CD14-positive monocyte (primary cell): ENCODE data around the gene CMTM2. TPM values are rescaled to one million over a fixed set of nuclear protein-coding genes. Genes with fewer than 3 reads are reported as not detected.

Experiments
- DNase-seq, 3 donors: peaks; one replicate each; pipeline ENCODE4 v3.0.0-alpha.2; 2011 to 2022
- H2AFZ ChIP-seq: 2 replicates; pipeline ENCODE4 v1.6.0; 2012; ENCODE audit warnings: mild to moderate bottlenecking, low read depth, low read length, inconsistent platforms; ENCODE audit not compliant: insufficient read depth, poor library complexity, severe bottlenecking
- H3K27ac ChIP-seq, 2 donors: 1 replicate in 1 of 2; 2 replicates in 1 of 2; pipeline ENCODE4 v1.5.1; 2012 to 2013; ENCODE audit warnings: low read length in 2 of 2, control low read depth in 1 of 2, inconsistent platforms in 1 of 2, low read depth in 1 of 2, mild to moderate bottlenecking in 1 of 2
- H3K27me3 ChIP-seq, 2 donors: one replicate each; pipeline versions ENCODE4 v1.6.0 to v1.6.1; 2011 to 2013; ENCODE audit warnings: low read length in 2 of 2; ENCODE audit not compliant: control insufficient read depth in 2 of 2, insufficient read depth in 2 of 2
- H3K36me3 ChIP-seq, 2 donors: replicated peaks in 1 of 2; 1 replicate in 1 of 2; 2 replicates in 1 of 2; pipeline versions ENCODE4 v1.5.1 to v1.6.1; 2012 to 2013; ENCODE audit warnings: low read length in 2 of 2, control low read depth in 1 of 2, inconsistent platforms in 1 of 2, mild to moderate bottlenecking in 1 of 2; ENCODE audit not compliant: insufficient read depth in 2 of 2, control insufficient read depth in 1 of 2
- H3K4me1 ChIP-seq, 2 donors: 1 replicate in 1 of 2; 2 replicates in 1 of 2; pipeline versions ENCODE4 v1.5.1 to v1.6.1; 2012 to 2013; ENCODE audit warnings: low read length in 2 of 2, control low read depth in 1 of 2, inconsistent platforms in 1 of 2, mild to moderate bottlenecking in 1 of 2, moderate library complexity in 1 of 2; ENCODE audit not compliant: insufficient read depth in 2 of 2, control insufficient read depth in 1 of 2
- H3K4me2 ChIP-seq: replicated peaks from 2 replicates; pipeline ENCODE3; 2012; ENCODE audit warnings: low read length, moderate library complexity, mild to moderate bottlenecking; ENCODE audit not compliant: poor library complexity, severe bottlenecking; ENCODE audit errors: extremely low read depth
- H3K4me3 ChIP-seq, 3 experiments: fragments of 200-600 bp in 1 of 3; sonication (generic) in 1 of 3; replicated peaks in 1 of 3; 1 replicate in 2 of 3; 2 replicates in 1 of 3; pipeline ENCODE4 v1.5.1; 2011 to 2013; ENCODE audit warnings: low read length in 3 of 3, mild to moderate bottlenecking in 3 of 3, control low read depth in 2 of 3, low read depth in 2 of 3, inconsistent platforms in 1 of 3, moderate library complexity in 1 of 3
- H3K79me2 ChIP-seq: 2 replicates; pipeline ENCODE4 v1.6.0; 2012; ENCODE audit warnings: mild to moderate bottlenecking, control low read depth, inconsistent platforms, low read length, moderate library complexity; ENCODE audit not compliant: insufficient read depth
- H3K9ac ChIP-seq: 2 replicates; pipeline ENCODE4 v1.6.0; 2017; ENCODE audit warnings: low read length, mild to moderate bottlenecking; ENCODE audit not compliant: insufficient read depth, poor library complexity, severe bottlenecking
- H3K9me3 ChIP-seq, 2 donors: replicated peaks in 1 of 2; 1 replicate in 1 of 2; 2 replicates in 1 of 2; pipeline versions ENCODE4 v1.5.1 to v1.6.1; 2012 to 2013; ENCODE audit warnings: low read length in 2 of 2, control low read depth in 1 of 2; ENCODE audit not compliant: control insufficient read depth in 1 of 2, insufficient read depth in 1 of 2
- H4K20me1 ChIP-seq: 2 replicates; pipeline ENCODE4 v1.6.0; 2012; ENCODE audit warnings: mild to moderate bottlenecking, low read length, control low read depth, moderate library complexity; ENCODE audit not compliant: insufficient read depth
- H3K27ac Mint-ChIP-seq, 7 donors: one replicate each; pipeline ENCODE4 v1.8.0; 2020; ENCODE audit warnings: mild to moderate bottlenecking in 7 of 7, mixed read lengths in 7 of 7, moderate library complexity in 6 of 7, inconsistent platforms in 2 of 7
- H3K27me3 Mint-ChIP-seq, 3 donors: one replicate each; pipeline ENCODE4 v1.8.0; 2021 to 2022; ENCODE audit warnings: low read depth in 3 of 3, mild to moderate bottlenecking in 3 of 3, mixed read lengths in 3 of 3, moderate library complexity in 3 of 3, inconsistent platforms in 1 of 3
- H3K36me3 Mint-ChIP-seq, 2 donors: one replicate each; pipeline ENCODE4 v1.8.0; 2020; ENCODE audit warnings: mixed read lengths in 2 of 2, inconsistent platforms in 1 of 2, mild to moderate bottlenecking in 1 of 2
- H3K4me1 Mint-ChIP-seq: one replicate; pipeline ENCODE4 v1.8.0; 2020; ENCODE audit warnings: mild to moderate bottlenecking, mixed read lengths
- H3K4me3 Mint-ChIP-seq, 2 donors: one replicate each; pipeline ENCODE4 v1.8.0; 2020; ENCODE audit warnings: mild to moderate bottlenecking in 2 of 2, mixed read lengths in 2 of 2, moderate library complexity in 1 of 2
- H3K9me3 Mint-ChIP-seq, 7 donors: one replicate each; pipeline ENCODE4 v1.8.0; 2020 to 2022; ENCODE audit warnings: mixed read lengths in 7 of 7, mild to moderate bottlenecking in 6 of 7, moderate library complexity in 6 of 7, inconsistent platforms in 2 of 7
- WGBS: methylation state at CpG from one replicate; pipeline ENCODE4 v1.1.5; 2013; ENCODE audit warnings: missing lambda C conversion rate; ENCODE audit not compliant: insufficient coverage; 5-methylcytosine and 5-hydroxymethylcytosine counted together
- intact Hi-C, 2 donors: fragments of 100-400 bp; cut with micrococcal nuclease; formaldehyde crosslinking; loops; one replicate each; pipeline versions ENCODE4 v1.15.0 to v1.15.1; 2023
- polyA plus RNA-seq, 3 donors: library from polyadenylated mRNA; depleted of rRNA in 1 of 3; unstranded in 2 of 3; stranded (reverse) in 1 of 3; fragments of 300-500 nt in 2 of 3; fragments of >200 nt in 1 of 3; fragmentation: Illumina TruSeq in 2 of 3; gene quantifications; 1 replicate in 2 of 3; 2 replicates in 1 of 3; pipeline ENCODE4 v1.2.3, GENCODE V29; 2012 to 2021
- TF ChIP-seq, protein P1 (sequence below): fragments of 200-600 bp; IDR thresholded peaks from one replicate; pipeline ENCODE4 v1.8.0; 2022; ENCODE audit warnings: antibody characterized with exemption, mild to moderate bottlenecking

CMTM2 gene
- polyA plus RNA-seq, 3 donors = 11.0 to 41.6 (median 39.1) TPM

DNA sequence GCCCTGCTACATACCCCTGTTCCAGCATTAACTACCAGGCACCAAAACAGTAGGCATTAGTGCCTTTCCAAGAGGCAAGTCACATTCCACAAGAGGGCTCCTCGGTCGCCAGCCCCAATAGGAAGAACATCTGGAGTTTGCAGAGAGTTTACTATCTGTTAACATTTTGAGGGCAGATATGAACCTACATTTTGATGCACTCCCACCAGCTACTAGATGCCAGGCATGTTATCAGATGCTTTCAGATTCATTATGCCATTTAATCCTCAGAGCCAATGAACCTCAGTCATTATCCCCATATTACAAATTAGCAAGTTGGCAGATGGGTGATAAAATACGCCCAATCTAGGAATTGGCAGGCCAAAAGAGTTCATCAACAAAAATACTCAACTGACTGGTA lies 4.2 kb upstream of the CMTM2 start:
- WGBS = no CpG with 5 or more reads among the region's 3 CpGs

DNA sequence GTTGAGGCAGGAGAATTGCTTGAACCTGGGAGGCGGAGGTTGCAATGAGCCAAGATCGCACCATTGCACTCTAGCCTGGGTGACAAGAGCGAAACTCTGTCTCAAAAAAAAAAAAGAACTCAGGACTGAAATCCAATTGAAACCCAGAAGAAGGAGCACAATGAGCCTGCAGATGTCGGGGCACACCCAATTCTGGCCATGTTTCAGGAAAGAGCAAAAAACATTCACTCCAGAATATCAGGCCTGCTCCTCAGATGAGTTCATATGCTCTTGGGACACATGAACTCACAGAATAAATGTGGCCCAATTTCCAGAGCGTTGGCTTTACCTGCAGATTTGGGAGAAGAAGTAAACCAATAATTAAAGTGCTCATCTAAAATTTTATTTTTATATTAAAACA lies 3.0 kb upstream of the CMTM2 start:
- H3K36me3 ChIP-seq = no peaks in the 10 kb centered on the region
- 86% methylated on average over 1 of the region's 5 CpGs for WGBS
- intact Hi-C loops = no loop called here
- no peak for DNase-seq
- H3K27me3 Mint-ChIP-seq = peaks cover 36 to 39% (median 38%) of the 10 kb centered on the region in 3 donors
- H2AFZ ChIP-seq = no peak overlapping the region
- TF ChIP-seq, protein P1, sequence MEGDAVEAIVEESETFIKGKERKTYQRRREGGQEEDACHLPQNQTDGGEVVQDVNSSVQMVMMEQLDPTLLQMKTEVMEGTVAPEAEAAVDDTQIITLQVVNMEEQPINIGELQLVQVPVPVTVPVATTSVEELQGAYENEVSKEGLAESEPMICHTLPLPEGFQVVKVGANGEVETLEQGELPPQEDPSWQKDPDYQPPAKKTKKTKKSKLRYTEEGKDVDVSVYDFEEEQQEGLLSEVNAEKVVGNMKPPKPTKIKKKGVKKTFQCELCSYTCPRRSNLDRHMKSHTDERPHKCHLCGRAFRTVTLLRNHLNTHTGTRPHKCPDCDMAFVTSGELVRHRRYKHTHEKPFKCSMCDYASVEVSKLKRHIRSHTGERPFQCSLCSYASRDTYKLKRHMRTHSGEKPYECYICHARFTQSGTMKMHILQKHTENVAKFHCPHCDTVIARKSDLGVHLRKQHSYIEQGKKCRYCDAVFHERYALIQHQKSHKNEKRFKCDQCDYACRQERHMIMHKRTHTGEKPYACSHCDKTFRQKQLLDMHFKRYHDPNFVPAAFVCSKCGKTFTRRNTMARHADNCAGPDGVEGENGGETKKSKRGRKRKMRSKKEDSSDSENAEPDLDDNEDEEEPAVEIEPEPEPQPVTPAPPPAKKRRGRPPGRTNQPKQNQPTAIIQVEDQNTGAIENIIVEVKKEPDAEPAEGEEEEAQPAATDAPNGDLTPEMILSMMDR = no peak
- no peak overlapping the region for H3K4me2 ChIP-seq
- H3K4me3 ChIP-seq = no peak overlapping the region
- H3K4me1 Mint-ChIP-seq = peaks cover 39% of the 10 kb centered on the region
- H3K27ac ChIP-seq = no peak overlapping the region
- no peak overlapping the region for H3K4me3 Mint-ChIP-seq
- peaks cover 34 to 40% of the 10 kb centered on the region in 2 donors for H3K36me3 Mint-ChIP-seq
- peaks cover 0 to 6% of the 10 kb centered on the region in 2 donors for H3K9me3 ChIP-seq
- H3K9me3 Mint-ChIP-seq = peaks cover 0 to 11% (median 4%) of the 10 kb centered on the region in 7 donors
- H3K27me3 ChIP-seq = peaks cover 27 to 32% of the 10 kb centered on the region in 2 donors
- no peak overlapping the region for H3K9ac ChIP-seq
- no peak overlapping the region for H3K27ac Mint-ChIP-seq
- H3K79me2 ChIP-seq = no peaks in the 10 kb centered on the region
- H4K20me1 ChIP-seq = no peaks in the 10 kb centered on the region
- H3K4me1 ChIP-seq = peaks cover 11 to 14% of the 10 kb centered on the region in 2 donors

More for the DNA sequence above, 4.2 kb upstream of the CMTM2 start:
- H2AFZ ChIP-seq = no peak overlapping the region
- no peak overlapping the region for H3K4me3 ChIP-seq
- peaks cover 0 to 1% of the 10 kb centered on the region in 2 donors for H3K36me3 ChIP-seq
- no peak overlapping the region for H3K9ac ChIP-seq
- H3K4me2 ChIP-seq = no peak overlapping the region
- peaks cover 13 to 15% of the 10 kb centered on the region in 2 donors for H3K4me1 ChIP-seq
- peak overlapping the region in 1 of 7 donors; percentile 40 for H3K27ac Mint-ChIP-seq
- H3K27me3 Mint-ChIP-seq = peaks cover 29 to 35% (median 31%) of the 10 kb centered on the region in 3 donors
- peaks cover 0 to 11% (median 4%) of the 10 kb centered on the region in 7 donors for H3K9me3 Mint-ChIP-seq
- peaks cover 0 to 6% of the 10 kb centered on the region in 2 donors for H3K9me3 ChIP-seq
- no peak overlapping the region for H3K4me3 Mint-ChIP-seq
- intact Hi-C loops = no loop called here
- no peaks in the 10 kb centered on the region for H3K79me2 ChIP-seq
- H3K36me3 Mint-ChIP-seq = peaks cover 41 to 42% of the 10 kb centered on the region in 2 donors
- peaks cover 26 to 29% of the 10 kb centered on the region in 2 donors for H3K27me3 ChIP-seq
- no peak overlapping the region for H3K27ac ChIP-seq
- peaks cover 35% of the 10 kb centered on the region for H3K4me1 Mint-ChIP-seq
- no peak for DNase-seq
- TF ChIP-seq, protein P1 = no peak
- H4K20me1 ChIP-seq = peaks cover 4% of the 10 kb centered on the region
